ENCODE measurements around the gene CLASP1.

DNA sequence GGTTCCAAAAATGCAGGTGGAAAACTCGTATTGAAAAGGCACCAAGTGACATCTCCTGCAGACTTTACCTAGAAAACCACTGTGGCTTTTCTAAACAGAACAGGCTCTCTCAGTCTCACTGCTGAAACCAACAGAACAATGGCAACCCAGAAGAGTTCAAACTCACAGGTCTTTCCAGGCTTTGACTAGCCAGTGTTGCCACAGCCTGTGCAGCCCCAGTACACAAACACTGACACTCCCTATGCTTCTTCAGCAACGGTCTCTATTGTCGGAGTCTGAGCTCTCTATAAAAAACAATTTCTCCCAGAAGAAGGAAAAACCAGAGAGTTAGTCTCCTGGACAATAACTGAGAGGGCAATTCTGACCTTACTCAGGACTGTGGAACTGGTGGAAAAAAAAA lies 206.4 kb downstream of the CLASP1 start:
- TF ChIP-seq, protein P1, sequence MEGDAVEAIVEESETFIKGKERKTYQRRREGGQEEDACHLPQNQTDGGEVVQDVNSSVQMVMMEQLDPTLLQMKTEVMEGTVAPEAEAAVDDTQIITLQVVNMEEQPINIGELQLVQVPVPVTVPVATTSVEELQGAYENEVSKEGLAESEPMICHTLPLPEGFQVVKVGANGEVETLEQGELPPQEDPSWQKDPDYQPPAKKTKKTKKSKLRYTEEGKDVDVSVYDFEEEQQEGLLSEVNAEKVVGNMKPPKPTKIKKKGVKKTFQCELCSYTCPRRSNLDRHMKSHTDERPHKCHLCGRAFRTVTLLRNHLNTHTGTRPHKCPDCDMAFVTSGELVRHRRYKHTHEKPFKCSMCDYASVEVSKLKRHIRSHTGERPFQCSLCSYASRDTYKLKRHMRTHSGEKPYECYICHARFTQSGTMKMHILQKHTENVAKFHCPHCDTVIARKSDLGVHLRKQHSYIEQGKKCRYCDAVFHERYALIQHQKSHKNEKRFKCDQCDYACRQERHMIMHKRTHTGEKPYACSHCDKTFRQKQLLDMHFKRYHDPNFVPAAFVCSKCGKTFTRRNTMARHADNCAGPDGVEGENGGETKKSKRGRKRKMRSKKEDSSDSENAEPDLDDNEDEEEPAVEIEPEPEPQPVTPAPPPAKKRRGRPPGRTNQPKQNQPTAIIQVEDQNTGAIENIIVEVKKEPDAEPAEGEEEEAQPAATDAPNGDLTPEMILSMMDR (IDR thresholded peaks at IDR 0.05): no peak
- TF ChIP-seq POLR2AphosphoS5 (IDR thresholded peaks at IDR 0.05; ENCODE audit: low read depth, low read length): no peak
- TF ChIP-seq, protein P2, sequence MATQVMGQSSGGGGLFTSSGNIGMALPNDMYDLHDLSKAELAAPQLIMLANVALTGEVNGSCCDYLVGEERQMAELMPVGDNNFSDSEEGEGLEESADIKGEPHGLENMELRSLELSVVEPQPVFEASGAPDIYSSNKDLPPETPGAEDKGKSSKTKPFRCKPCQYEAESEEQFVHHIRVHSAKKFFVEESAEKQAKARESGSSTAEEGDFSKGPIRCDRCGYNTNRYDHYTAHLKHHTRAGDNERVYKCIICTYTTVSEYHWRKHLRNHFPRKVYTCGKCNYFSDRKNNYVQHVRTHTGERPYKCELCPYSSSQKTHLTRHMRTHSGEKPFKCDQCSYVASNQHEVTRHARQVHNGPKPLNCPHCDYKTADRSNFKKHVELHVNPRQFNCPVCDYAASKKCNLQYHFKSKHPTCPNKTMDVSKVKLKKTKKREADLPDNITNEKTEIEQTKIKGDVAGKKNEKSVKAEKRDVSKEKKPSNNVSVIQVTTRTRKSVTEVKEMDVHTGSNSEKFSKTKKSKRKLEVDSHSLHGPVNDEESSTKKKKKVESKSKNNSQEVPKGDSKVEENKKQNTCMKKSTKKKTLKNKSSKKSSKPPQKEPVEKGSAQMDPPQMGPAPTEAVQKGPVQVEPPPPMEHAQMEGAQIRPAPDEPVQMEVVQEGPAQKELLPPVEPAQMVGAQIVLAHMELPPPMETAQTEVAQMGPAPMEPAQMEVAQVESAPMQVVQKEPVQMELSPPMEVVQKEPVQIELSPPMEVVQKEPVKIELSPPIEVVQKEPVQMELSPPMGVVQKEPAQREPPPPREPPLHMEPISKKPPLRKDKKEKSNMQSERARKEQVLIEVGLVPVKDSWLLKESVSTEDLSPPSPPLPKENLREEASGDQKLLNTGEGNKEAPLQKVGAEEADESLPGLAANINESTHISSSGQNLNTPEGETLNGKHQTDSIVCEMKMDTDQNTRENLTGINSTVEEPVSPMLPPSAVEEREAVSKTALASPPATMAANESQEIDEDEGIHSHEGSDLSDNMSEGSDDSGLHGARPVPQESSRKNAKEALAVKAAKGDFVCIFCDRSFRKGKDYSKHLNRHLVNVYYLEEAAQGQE (IDR thresholded peaks at IDR 0.05; ENCODE audit: insufficient read depth in 1 of 2, low read depth in 2 of 2, low read length in 1 of 2): no peak
